Endothelial cell (in vitro differentiated cells): ENCODE results near the gene PRSS16. TPM values are rescaled to one million over a fixed set of nuclear protein-coding genes. Genes with fewer than 3 reads are reported as not detected.
"Not testable (repeated sequence)": the region's sequence is repeated elsewhere in the genome, so short reads cannot be mapped to it uniquely, and the experiment has no call there.

ENCODE experiments used
- DNase-seq: peaks from one replicate; pipeline ENCODE4 v3.0.0; 2021; ENCODE audit warnings: low spot score
- H3K27ac Mint-ChIP-seq: one replicate; pipeline ENCODE4 v1.8.0; 2021; ENCODE audit warnings: mixed read lengths, inconsistent platforms; ENCODE audit not compliant: unreplicated experiment
- H3K27me3 Mint-ChIP-seq: one replicate; pipeline ENCODE4 v1.8.0; 2021; ENCODE audit warnings: mild to moderate bottlenecking, moderate library complexity, mixed read lengths, inconsistent platforms; ENCODE audit not compliant: unreplicated experiment
- H3K36me3 Mint-ChIP-seq: one replicate; pipeline ENCODE4 v1.8.0; 2021; ENCODE audit warnings: mild to moderate bottlenecking, low read depth, mixed read lengths, inconsistent platforms; ENCODE audit not compliant: unreplicated experiment
- H3K4me1 Mint-ChIP-seq: one replicate; pipeline ENCODE4 v1.8.0; 2021; ENCODE audit warnings: mild to moderate bottlenecking, mixed read lengths, inconsistent platforms; ENCODE audit not compliant: unreplicated experiment
- H3K4me3 Mint-ChIP-seq: one replicate; pipeline ENCODE4 v1.8.0; 2021; ENCODE audit warnings: mild to moderate bottlenecking, mixed read lengths, inconsistent platforms; ENCODE audit not compliant: unreplicated experiment
- H3K9me3 Mint-ChIP-seq: one replicate; pipeline ENCODE4 v1.8.0; 2021; ENCODE audit warnings: mixed read lengths, inconsistent platforms; ENCODE audit not compliant: unreplicated experiment
- CTCF ChIP-seq: fragments of 200-600 bp; sonication (generic); IDR thresholded peaks from one replicate; pipeline ENCODE4 v1.5.0; 2021; ENCODE audit warnings: antibody characterized with exemption; ENCODE audit not compliant: unreplicated experiment
- total RNA-seq: library from RNA; stranded (reverse); fragmentation: NEBNext Ultra II Directional; extraction: Animal tissue kit (Norgen Biotek cat#: 25700); gene quantifications from one replicate; pipeline ENCODE4 v1.2.1, GENCODE V29; 2021; ENCODE audit not compliant: unreplicated experiment

The PRSS16 gene
- total RNA-seq, 1 donor from 2014 or later: 6.1 TPM

- Mint-ChIP-seq H3K9me3 (no peaks in the 10 kb centered on the region), H3K4me3 (no peak overlapping the region), H3K27ac (no peak overlapping the region), H3K4me1 (peaks cover 15% of the 10 kb centered on the region), H3K36me3 (no peaks in the 10 kb centered on the region), H3K27me3 (no peaks in the 10 kb centered on the region)
- TF ChIP-seq CTCF: no peak
- no peak for DNase-seq
Observed at GRCh38 chr6:27209196-27209595, 38.3 kb upstream of the PRSS16 start.

GRCh38 chr6:27209659-27210269, 37.7 kb upstream of the PRSS16 start:
- Mint-ChIP-seq H3K9me3 (no peaks in the 10 kb centered on the region), H3K4me3 (no peak overlapping the region), H3K27me3 (no peaks in the 10 kb centered on the region), H3K27ac (no peak overlapping the region), H3K36me3 (no peaks in the 10 kb centered on the region), H3K4me1 (peaks cover 15% of the 10 kb centered on the region)
- DNase-seq: no peak
- TF ChIP-seq CTCF: no peak

- H3K27me3 Mint-ChIP-seq, DNase-seq, H3K9me3 Mint-ChIP-seq, H3K27ac Mint-ChIP-seq, H3K36me3 Mint-ChIP-seq, H3K4me3 Mint-ChIP-seq: not testable (repeated sequence)
- H3K4me1 Mint-ChIP-seq: peaks cover 10% of the 10 kb centered on the region
Observed at GRCh38 chr6:27213091-27213517, 34.4 kb upstream of the PRSS16 start.

GRCh38 chr6:27213544-27214125, 33.9 kb upstream of the PRSS16 start:
- H3K27ac Mint-ChIP-seq: no peak overlapping the region
- H3K36me3 Mint-ChIP-seq: no peaks in the 10 kb centered on the region
- peaks cover 10% of the 10 kb centered on the region for H3K4me1 Mint-ChIP-seq
- no peaks in the 10 kb centered on the region for H3K27me3 Mint-ChIP-seq
- no peaks in the 10 kb centered on the region for H3K9me3 Mint-ChIP-seq
- no peak for TF ChIP-seq CTCF
- peak overlapping the region; percentile 80 for H3K4me3 Mint-ChIP-seq
- DNase-seq: peak; percentile 43

- no peaks in the 10 kb centered on the region for H3K36me3 Mint-ChIP-seq
- H3K4me3 Mint-ChIP-seq: peak overlapping the region; percentile 80
- DNase-seq: no peak
- no peaks in the 10 kb centered on the region for H3K9me3 Mint-ChIP-seq
- H3K27ac Mint-ChIP-seq: no peak overlapping the region
- peaks cover 10% of the 10 kb centered on the region for H3K4me1 Mint-ChIP-seq
- TF ChIP-seq CTCF: no peak
- no peaks in the 10 kb centered on the region for H3K27me3 Mint-ChIP-seq
Observed at GRCh38 chr6:27214126-27214601, 33.3 kb upstream of the PRSS16 start.
